ENCODE results near the gene GNL3. TPM values are rescaled to one million over a fixed set of nuclear protein-coding genes. Genes with fewer than 3 reads are reported as not detected.
"Not testable (repeated sequence)": the region's sequence is repeated elsewhere in the genome, so short reads cannot be mapped to it uniquely, and the experiment has no call there.

The GNL3 gene
- total RNA-seq, 1 experiment from 2014 or later, result 113 TPM

DNA sequence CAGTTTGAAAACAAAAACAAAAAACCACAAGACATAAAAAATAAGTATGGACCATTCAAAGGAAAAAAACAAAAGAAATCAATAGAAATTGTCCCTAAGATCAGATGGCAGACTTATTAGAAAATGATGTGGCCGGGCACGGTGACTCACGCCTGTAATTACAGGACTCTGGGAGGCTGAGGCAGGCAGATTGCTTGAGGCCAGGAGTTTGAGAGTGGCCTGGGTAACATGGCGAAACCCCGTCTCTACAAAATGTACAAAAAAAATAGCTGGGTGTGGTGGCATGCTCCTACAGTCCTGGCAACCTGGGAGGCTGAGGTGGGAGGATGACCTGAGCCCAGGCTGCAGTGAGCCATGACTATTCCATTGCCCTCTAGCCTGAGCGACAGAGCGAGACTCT is 36.7 kb downstream of the GNL3 start:
- Mint-ChIP-seq H3K36me3 (ENCODE audit: insufficient read depth, unreplicated experiment) (peaks cover 5% of the 10 kb centered on the region), H3K4me3 (ENCODE audit: low read depth, unreplicated experiment) (no peak overlapping the region), H3K9me3 (ENCODE audit: low read depth, unreplicated experiment) (no peaks in the 10 kb centered on the region), H3K4me1 (ENCODE audit: low read depth, unreplicated experiment) (no peaks in the 10 kb centered on the region), H3K27me3 (ENCODE audit: unreplicated experiment) (no peaks in the 10 kb centered on the region), H3K27ac (ENCODE audit: unreplicated experiment) (no peak overlapping the region)
- TF ChIP-seq, protein P1, sequence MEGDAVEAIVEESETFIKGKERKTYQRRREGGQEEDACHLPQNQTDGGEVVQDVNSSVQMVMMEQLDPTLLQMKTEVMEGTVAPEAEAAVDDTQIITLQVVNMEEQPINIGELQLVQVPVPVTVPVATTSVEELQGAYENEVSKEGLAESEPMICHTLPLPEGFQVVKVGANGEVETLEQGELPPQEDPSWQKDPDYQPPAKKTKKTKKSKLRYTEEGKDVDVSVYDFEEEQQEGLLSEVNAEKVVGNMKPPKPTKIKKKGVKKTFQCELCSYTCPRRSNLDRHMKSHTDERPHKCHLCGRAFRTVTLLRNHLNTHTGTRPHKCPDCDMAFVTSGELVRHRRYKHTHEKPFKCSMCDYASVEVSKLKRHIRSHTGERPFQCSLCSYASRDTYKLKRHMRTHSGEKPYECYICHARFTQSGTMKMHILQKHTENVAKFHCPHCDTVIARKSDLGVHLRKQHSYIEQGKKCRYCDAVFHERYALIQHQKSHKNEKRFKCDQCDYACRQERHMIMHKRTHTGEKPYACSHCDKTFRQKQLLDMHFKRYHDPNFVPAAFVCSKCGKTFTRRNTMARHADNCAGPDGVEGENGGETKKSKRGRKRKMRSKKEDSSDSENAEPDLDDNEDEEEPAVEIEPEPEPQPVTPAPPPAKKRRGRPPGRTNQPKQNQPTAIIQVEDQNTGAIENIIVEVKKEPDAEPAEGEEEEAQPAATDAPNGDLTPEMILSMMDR (IDR thresholded peaks at IDR 0.05; ENCODE audit: unreplicated experiment), result no peak
- CTCF ChIA-PET, result no interaction called here
- no TSS peak for BruUV-seq (replicated peaks)
- DNase-seq, result no peak
- intact Hi-C loops (cut with micrococcal nuclease; ENCODE audit: unreplicated experiment), result no loop called here

GRCh38 chr3:52723935-52724334 is 38.1 kb downstream of the GNL3 start:
- TF ChIP-seq, protein P1 (IDR thresholded peaks at IDR 0.05; ENCODE audit: unreplicated experiment), result no peak
- H3K36me3 Mint-ChIP-seq (ENCODE audit: insufficient read depth, unreplicated experiment), result peaks cover 12% of the 10 kb centered on the region
- no peak overlapping the region for H3K4me3 Mint-ChIP-seq (ENCODE audit: low read depth, unreplicated experiment)
- intact Hi-C loops (cut with micrococcal nuclease; ENCODE audit: unreplicated experiment), result no loop called here
- no peaks in the 10 kb centered on the region for H3K9me3 Mint-ChIP-seq (ENCODE audit: low read depth, unreplicated experiment)
- CTCF ChIA-PET, result no interaction called here
- no peak for DNase-seq
- H3K4me1 Mint-ChIP-seq (ENCODE audit: low read depth, unreplicated experiment), result peaks cover 4% of the 10 kb centered on the region
- H3K27me3 Mint-ChIP-seq (ENCODE audit: unreplicated experiment), result no peaks in the 10 kb centered on the region
- BruUV-seq (replicated peaks), result no TSS peak
- H3K27ac Mint-ChIP-seq (ENCODE audit: unreplicated experiment), result no peak overlapping the region

GRCh38 chr3:52724511-52724910 is 38.7 kb downstream of the GNL3 start:
- Mint-ChIP-seq H3K9me3 (ENCODE audit: low read depth, unreplicated experiment) (no peaks in the 10 kb centered on the region), H3K4me1 (ENCODE audit: low read depth, unreplicated experiment) (peaks cover 6% of the 10 kb centered on the region), H3K36me3 (ENCODE audit: insufficient read depth, unreplicated experiment) (peaks cover 15% of the 10 kb centered on the region), H3K27me3 (ENCODE audit: unreplicated experiment) (no peaks in the 10 kb centered on the region), H3K4me3 (ENCODE audit: low read depth, unreplicated experiment) (no peak overlapping the region), H3K27ac (ENCODE audit: unreplicated experiment) (no peak overlapping the region)
- intact Hi-C loops (cut with micrococcal nuclease; ENCODE audit: unreplicated experiment), result no loop called here
- CTCF ChIA-PET, result no interaction called here
- TF ChIP-seq, protein P1 (IDR thresholded peaks at IDR 0.05; ENCODE audit: unreplicated experiment), result no peak
- DNase-seq, result no peak
- BruUV-seq (replicated peaks), result no TSS peak

- H3K27ac Mint-ChIP-seq (ENCODE audit: unreplicated experiment); H3K4me1 Mint-ChIP-seq (ENCODE audit: low read depth, unreplicated experiment); intact Hi-C loops (cut with micrococcal nuclease; ENCODE audit: unreplicated experiment); CTCF ChIA-PET; BruUV-seq (replicated peaks); H3K9me3 Mint-ChIP-seq (ENCODE audit: low read depth, unreplicated experiment); H3K4me3 Mint-ChIP-seq (ENCODE audit: low read depth, unreplicated experiment); H3K27me3 Mint-ChIP-seq (ENCODE audit: unreplicated experiment): not testable (repeated sequence)
- peaks cover 30% of the 10 kb centered on the region for H3K36me3 Mint-ChIP-seq (ENCODE audit: insufficient read depth, unreplicated experiment)
- peak; percentile 53 for DNase-seq
These were observed 42.9 kb downstream of the GNL3 start for GRCh38 chr3:52728753-52729152.

DNA sequence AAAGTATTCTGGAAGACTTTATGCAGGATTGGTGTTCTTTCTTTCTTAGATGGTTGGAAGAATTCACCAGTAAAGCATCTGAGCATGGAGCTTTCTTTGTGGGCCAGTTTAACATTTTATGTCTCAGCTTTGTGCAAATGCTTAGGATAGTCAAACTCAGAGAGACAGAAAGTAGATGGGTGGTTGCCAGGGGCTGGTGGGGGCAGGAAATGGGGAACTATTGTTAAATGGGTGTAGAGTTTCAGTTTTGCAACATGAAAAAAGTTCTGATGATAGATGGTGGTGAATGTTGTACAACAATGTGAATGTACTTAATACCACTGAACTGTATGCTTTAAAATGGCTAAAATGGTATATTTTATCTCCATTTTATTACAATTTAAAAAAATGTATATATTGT is 44.8 kb downstream of the GNL3 start:
- intact Hi-C loops (cut with micrococcal nuclease; ENCODE audit: unreplicated experiment), result no loop called here

More for the DNA sequence above, 44.8 kb downstream of the GNL3 start:
- TF ChIP-seq, protein P1 (IDR thresholded peaks at IDR 0.05; ENCODE audit: unreplicated experiment), result no peak
- H3K27me3 Mint-ChIP-seq (ENCODE audit: unreplicated experiment), result no peaks in the 10 kb centered on the region
- H3K27ac Mint-ChIP-seq (ENCODE audit: unreplicated experiment), result no peak overlapping the region
- no peaks in the 10 kb centered on the region for H3K9me3 Mint-ChIP-seq (ENCODE audit: low read depth, unreplicated experiment)
- H3K4me3 Mint-ChIP-seq (ENCODE audit: low read depth, unreplicated experiment), result no peak overlapping the region
- no TSS peak for BruUV-seq (replicated peaks)
- H3K36me3 Mint-ChIP-seq (ENCODE audit: insufficient read depth, unreplicated experiment), result peaks cover 42% of the 10 kb centered on the region
- CTCF ChIA-PET, result no interaction called here
- peaks cover 6% of the 10 kb centered on the region for H3K4me1 Mint-ChIP-seq (ENCODE audit: low read depth, unreplicated experiment)
- DNase-seq, result no peak
